Measurements from ENCODE around the gene KREMEN1. TPM values are rescaled to one million over a fixed set of nuclear protein-coding genes. Genes with fewer than 3 reads are reported as not detected.
A peak's percentile ranks its signal among the peaks of the same experiment; 100 is the strongest.

The KREMEN1 gene
- total RNA-seq, 1 donor from 2014 or later = 24.6 TPM

GRCh38 chr22:29206372-29207242 lies 133.8 kb downstream of the KREMEN1 start:
- Histone ChIP-seq H3K4me3 (peak overlapping the region; percentile 53 to 64), H3K4me1 (peaks cover 14% of the 10 kb centered on the region), H3K36me3 (no peaks in the 10 kb centered on the region), H3K27ac (peak overlapping the region; percentile 45), H3K27me3 (no peaks in the 10 kb centered on the region), H3K9me3 (no peaks in the 10 kb centered on the region)
- DNase-seq (ENCODE audit: extremely low spot score in 2 of 2) = no peak
- intact Hi-C loops (cut with DNase I) = no loop called here
- TF ChIP-seq POLR2A (IDR thresholded peaks at IDR 0.05) (no peak), CTCF (IDR thresholded peaks at IDR 0.05) (no peak)

- TF ChIP-seq POLR2A (IDR thresholded peaks at IDR 0.05) (no peak), CTCF (IDR thresholded peaks at IDR 0.05) (no peak), POLR2AphosphoS5 (IDR thresholded peaks at IDR 0.05; ENCODE audit: insufficient read depth in 1 of 2, low read depth in 1 of 2) (no peak)
- Histone ChIP-seq H3K27me3 (no peaks in the 10 kb centered on the region), H3K4me1 (peaks cover 14% of the 10 kb centered on the region), H3K36me3 (no peaks in the 10 kb centered on the region), H3K27ac (no peak overlapping the region), H3K9me3 (no peaks in the 10 kb centered on the region), H3K4me3 (no peak overlapping the region)
- no peak for DNase-seq (ENCODE audit: extremely low spot score in 2 of 2)
- intact Hi-C loops (cut with DNase I) = no loop called here
These were observed 134.4 kb downstream of the KREMEN1 start for GRCh38 chr22:29207243-29207550.

- Histone ChIP-seq H3K27me3 (no peaks in the 10 kb centered on the region), H3K9me3 (no peaks in the 10 kb centered on the region), H3K4me3 (no peak overlapping the region), H3K27ac (no peak overlapping the region), H3K4me1 (peaks cover 14% of the 10 kb centered on the region), H3K36me3 (no peaks in the 10 kb centered on the region)
- no peak for DNase-seq (ENCODE audit: extremely low spot score in 2 of 2)
- TF ChIP-seq POLR2AphosphoS5 (IDR thresholded peaks at IDR 0.05; ENCODE audit: insufficient read depth in 1 of 2, low read depth in 1 of 2) = no peak
- TF ChIP-seq POLR2A (IDR thresholded peaks at IDR 0.05) = no peak
- no peak for TF ChIP-seq CTCF (IDR thresholded peaks at IDR 0.05)
- intact Hi-C loops (cut with DNase I) = no loop called here
These were observed 135.0 kb downstream of the KREMEN1 start for GRCh38 chr22:29207562-29208501.

GRCh38 chr22:29208502-29208862 lies 135.6 kb downstream of the KREMEN1 start:
- no peak overlapping the region for H3K4me3 ChIP-seq
- peaks cover 14% of the 10 kb centered on the region for H3K4me1 ChIP-seq
- H3K27me3 ChIP-seq = no peaks in the 10 kb centered on the region
- no peaks in the 10 kb centered on the region for H3K9me3 ChIP-seq
- DNase-seq (ENCODE audit: extremely low spot score in 2 of 2) = no peak
- intact Hi-C loops (cut with DNase I) = no loop called here
- H3K36me3 ChIP-seq = no peaks in the 10 kb centered on the region
- TF ChIP-seq POLR2AphosphoS5 (IDR thresholded peaks at IDR 0.05; ENCODE audit: insufficient read depth in 1 of 2, low read depth in 1 of 2) (no peak), CTCF (IDR thresholded peaks at IDR 0.05) (no peak), POLR2A (IDR thresholded peaks at IDR 0.05) (no peak)
- H3K27ac ChIP-seq = no peak overlapping the region
